A673 (cell line): ENCODE measurements around the gene CAAP1. TPM values are rescaled to one million over a fixed set of nuclear protein-coding genes. Genes with fewer than 3 reads are reported as not detected.

Experiments
- BruUV-seq: library from RNA; stranded (reverse); fragments of 400-500 nt; replicated peaks from 2 replicates; lab custom pipeline; 2021; lab: Mats Ljungman, UMichigan
- CTCF ChIA-PET: fragments of 300-600 bp; sonication (Branson Sonifier 250); formaldehyde crosslinking; loops from one replicate; lab custom pipeline; 2022; ENCODE audit warnings: antibody characterized with exemption; lab: Charles Lee
- POLR2A ChIA-PET: fragments of 300-600 bp; sonication (Branson Sonifier 250); formaldehyde crosslinking; loops from one replicate; lab custom pipeline; 2022; ENCODE audit warnings: antibody characterized with exemption; ENCODE audit not compliant: low non-redundant PET; lab: Charles Lee
- DNase-seq: peaks from one replicate; pipeline ENCODE4 v3.0.0-alpha.2; 2015; ENCODE audit warnings: low spot score
- H3K27ac ChIP-seq: fragments of 200-600 bp; sonication (generic); 2 replicates; pipeline ENCODE4 v1.5.1; 2016; ENCODE audit warnings: mixed run types, low read depth, mild to moderate bottlenecking, mixed read lengths, antibody characterized with exemption, low read length; ENCODE audit not compliant: poor library complexity, severe bottlenecking
- H3K27me3 ChIP-seq: fragments of 200-600 bp; sonication (generic); replicated peaks from 2 replicates; pipeline ENCODE4 v1.6.1; 2017; ENCODE audit warnings: mixed run types, low read depth, mild to moderate bottlenecking, mixed read lengths, antibody characterized with exemption, low read length; ENCODE audit not compliant: insufficient read depth, poor library complexity
- H3K36me3 ChIP-seq: fragments of 200-600 bp; sonication (generic); 2 replicates; pipeline ENCODE4 v1.6.1; 2016; ENCODE audit warnings: mixed run types, mild to moderate bottlenecking, mixed read lengths, antibody characterized with exemption, low read length; ENCODE audit not compliant: insufficient read depth, poor library complexity, severe bottlenecking
- H3K4me1 ChIP-seq: fragments of 200-600 bp; sonication (generic); 2 replicates; pipeline ENCODE4 v1.6.1; 2017; ENCODE audit warnings: mixed run types, mild to moderate bottlenecking, mixed read lengths, antibody characterized with exemption, low read length; ENCODE audit not compliant: insufficient read depth, poor library complexity, severe bottlenecking
- H3K4me3 ChIP-seq: fragments of 200-600 bp; sonication (generic); 2 replicates; pipeline ENCODE4 v1.5.1; 2016; ENCODE audit warnings: low read depth, mixed run types, mild to moderate bottlenecking, mixed read lengths, low read length; ENCODE audit not compliant: poor library complexity, severe bottlenecking
- H3K9me3 ChIP-seq: fragments of 200-600 bp; sonication (generic); 2 replicates; pipeline ENCODE4 v1.6.1; 2016; ENCODE audit warnings: mixed run types, low read depth, mild to moderate bottlenecking, mixed read lengths, antibody characterized with exemption, low read length; ENCODE audit not compliant: poor library complexity, severe bottlenecking
- CTCF ChIP-seq: fragments of 300-800, 200-600 bp; sonication (generic); conservative IDR thresholded peaks from 2 replicates; pipeline ENCODE4 v1.5.1; 2017; ENCODE audit warnings: low read depth, mild to moderate bottlenecking, antibody characterized with exemption, low read length, moderate library complexity, mixed read lengths
- EZH2 ChIP-seq: fragments of 200-600 bp; sonication (generic); IDR thresholded peaks from 2 replicates; pipeline ENCODE4 v1.6.1; 2017; ENCODE audit warnings: borderline replicate concordance, low read depth, mild to moderate bottlenecking, mixed read lengths, antibody characterized with exemption, low read length; ENCODE audit not compliant: poor library complexity, severe bottlenecking
- intact Hi-C: fragments of 100-400 bp; cut with micrococcal nuclease; formaldehyde crosslinking; loops from one replicate; pipeline ENCODE4 v1.10.0; 2022; ENCODE audit not compliant: unreplicated experiment
- total RNA-seq: library from RNA; stranded (reverse); gene quantifications from 2 replicates; pipeline ENCODE4 v1.2.3, GENCODE V29; 2021

The CAAP1 gene
- total RNA-seq, 1 experiment from 2014 or later, result 9.1 TPM

GRCh38 chr9:26800322-26800721 is 92.3 kb downstream of the CAAP1 start:
- H3K4me3 ChIP-seq, result no peak overlapping the region
- CTCF ChIA-PET, result no interaction called here
- TF ChIP-seq EZH2 (no peak), CTCF (no peak)
- intact Hi-C loops, result no loop called here
- H3K27me3 ChIP-seq, result no peaks in the 10 kb centered on the region
- no peaks in the 10 kb centered on the region for H3K36me3 ChIP-seq
- POLR2A ChIA-PET, result no interaction called here
- no peak overlapping the region for H3K27ac ChIP-seq
- DNase-seq, result no peak
- no peaks in the 10 kb centered on the region for H3K9me3 ChIP-seq
- H3K4me1 ChIP-seq, result no peaks in the 10 kb centered on the region
- no TSS peak for BruUV-seq

GRCh38 chr9:26791274-26791673 is 101.3 kb downstream of the CAAP1 start:
- no TSS peak for BruUV-seq
- ChIA-PET CTCF (no interaction called here), POLR2A (no interaction called here)
- Histone ChIP-seq H3K27me3 (no peaks in the 10 kb centered on the region), H3K27ac (no peak overlapping the region), H3K4me3 (no peak overlapping the region), H3K9me3 (no peaks in the 10 kb centered on the region), H3K4me1 (no peaks in the 10 kb centered on the region), H3K36me3 (no peaks in the 10 kb centered on the region)
- no peak for DNase-seq
- TF ChIP-seq EZH2 (no peak), CTCF (no peak)
- intact Hi-C loops, result no loop called here

Other genes starting within 250 kb of the CAAP1 start
- 35.4 and 36.4 TPM in 2 replicates for gene PLAA, start 54.4 kb upstream of the CAAP1 start, total RNA-seq
- gene IFT74, start 63.6 kb upstream of the CAAP1 start, total RNA-seq, result 9.3 and 12.4 TPM in 2 replicates
- gene LRRC19, start 112.9 kb upstream of the CAAP1 start, total RNA-seq, result not detected in 2 replicates
- gene TEK, start 216.4 kb upstream of the CAAP1 start, total RNA-seq, result not detected in 2 replicates